Adrenal gland (tissue), 5 donors: Measurements from ENCODE around the gene PML.

ENCODE experiments used
- POLR2A ChIP-seq, 2 donors: fragments of 450-650 bp; IDR thresholded peaks; one replicate each; pipeline ENCODE4 v1.6.1; 2017; ENCODE audit warnings: antibody characterized with exemption in 2 of 2, mild to moderate bottlenecking in 2 of 2, moderate library complexity in 1 of 2
- TF ChIP-seq, protein P1 (sequence below), 6 experiments: fragments of 450-650 bp in 4 of 6; fragments of 200-600 bp in 2 of 6; sonication (generic) in 1 of 6; IDR thresholded peaks; 1 replicate in 5 of 6; 2 replicates in 1 of 6; pipeline versions ENCODE4 v1.5.1 to v1.8.0; 2016 to 2021; ENCODE audit warnings: antibody characterized with exemption in 6 of 6, mild to moderate bottlenecking in 2 of 6, moderate library complexity in 1 of 6
- donor health status: DM: no; HTN: no; CAD: no.

- TF ChIP-seq, protein P1, sequence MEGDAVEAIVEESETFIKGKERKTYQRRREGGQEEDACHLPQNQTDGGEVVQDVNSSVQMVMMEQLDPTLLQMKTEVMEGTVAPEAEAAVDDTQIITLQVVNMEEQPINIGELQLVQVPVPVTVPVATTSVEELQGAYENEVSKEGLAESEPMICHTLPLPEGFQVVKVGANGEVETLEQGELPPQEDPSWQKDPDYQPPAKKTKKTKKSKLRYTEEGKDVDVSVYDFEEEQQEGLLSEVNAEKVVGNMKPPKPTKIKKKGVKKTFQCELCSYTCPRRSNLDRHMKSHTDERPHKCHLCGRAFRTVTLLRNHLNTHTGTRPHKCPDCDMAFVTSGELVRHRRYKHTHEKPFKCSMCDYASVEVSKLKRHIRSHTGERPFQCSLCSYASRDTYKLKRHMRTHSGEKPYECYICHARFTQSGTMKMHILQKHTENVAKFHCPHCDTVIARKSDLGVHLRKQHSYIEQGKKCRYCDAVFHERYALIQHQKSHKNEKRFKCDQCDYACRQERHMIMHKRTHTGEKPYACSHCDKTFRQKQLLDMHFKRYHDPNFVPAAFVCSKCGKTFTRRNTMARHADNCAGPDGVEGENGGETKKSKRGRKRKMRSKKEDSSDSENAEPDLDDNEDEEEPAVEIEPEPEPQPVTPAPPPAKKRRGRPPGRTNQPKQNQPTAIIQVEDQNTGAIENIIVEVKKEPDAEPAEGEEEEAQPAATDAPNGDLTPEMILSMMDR (IDR thresholded peaks at IDR 0.05), result no peak
- TF ChIP-seq POLR2A (IDR thresholded peaks at IDR 0.05), result no peak
Observed at GRCh38 chr15:73959801-73960200, 34.7 kb upstream of the PML start.
